Body of pancreas (tissue), 4 donors: ENCODE data around the gene TSPAN14. TPM values are rescaled to one million over a fixed set of nuclear protein-coding genes. Genes with fewer than 3 reads are reported as not detected.

Source experiments
- ATAC-seq: fragments of 150-250 bp; one replicate; pipeline ENCODE4 v1.9.1; 2016
- DNase-seq, 4 donors: peaks; one replicate each; pipeline ENCODE4 v3.0.0-alpha.2; 2019
- H3K27ac ChIP-seq, 4 donors: fragments of 200-600 bp; sonication (generic); 1 replicate in 3 of 4; 2 replicates in 1 of 4; pipeline versions ENCODE4 v1.5.1 to v1.6.1; 2016 to 2019; ENCODE audit warnings: mild to moderate bottlenecking in 1 of 4, mixed read lengths in 1 of 4, moderate library complexity in 1 of 4
- H3K27me3 ChIP-seq, 2 donors: fragments of 200-600 bp; sonication (generic); one replicate each; pipeline ENCODE4 v1.6.0; 2016; ENCODE audit warnings: mild to moderate bottlenecking in 1 of 2
- H3K36me3 ChIP-seq, 2 donors: fragments of 200-600 bp; sonication (generic); replicated peaks in 1 of 2; 2 replicates each; pipeline ENCODE4 v1.5.1; 2016; ENCODE audit warnings: low read depth in 2 of 2; ENCODE audit not compliant: insufficient read depth in 1 of 2
- H3K4me1 ChIP-seq: fragments of 200-600 bp; sonication (generic); one replicate; pipeline ENCODE4 v1.6.0; 2016
- H3K4me3 ChIP-seq, 2 donors: fragments of 200-600 bp; sonication (generic); 1 replicate in 1 of 2; 2 replicates in 1 of 2; pipeline ENCODE4 v1.5.1; 2016 to 2019
- H3K9me3 ChIP-seq, 3 donors: fragments of 200-600 bp; sonication (generic); 1 replicate in 2 of 3; 2 replicates in 1 of 3; pipeline ENCODE4 v1.5.1; 2016
- POLR2A ChIP-seq, 3 donors: fragments of 450-650 bp; IDR thresholded peaks; one replicate each; pipeline ENCODE4 v1.6.1; 2016; ENCODE audit warnings: antibody characterized with exemption in 3 of 3, mild to moderate bottlenecking in 2 of 3
- WGBS, 2 donors: methylation state at CpG; one replicate each; pipeline ENCODE4 v1.1.5; 2017; 5-methylcytosine and 5-hydroxymethylcytosine counted together
- intact Hi-C: fragments of 100-400 bp; cut with DNase I; formaldehyde crosslinking; loops from one replicate; pipeline ENCODE4 v1.15.1; 2023
- total RNA-seq, 2 donors: library from RNA; depleted of rRNA; stranded (reverse); fragments of >200 nt; gene quantifications; one replicate each; pipeline ENCODE4 v1.1.0, GENCODE V29; 2016
- TF ChIP-seq, protein P1 (sequence below), 7 experiments: fragments of 450-650 bp in 4 of 7; fragments of 200-600 bp in 3 of 7; sonication (generic) in 3 of 7; IDR thresholded peaks; one replicate each; pipeline ENCODE4 v1.5.1; 2016 to 2019; ENCODE audit warnings: antibody characterized with exemption in 7 of 7

TSPAN14 gene
- total RNA-seq, 2 donors from 2014 or later = 22.3 to 63.0 TPM

DNA sequence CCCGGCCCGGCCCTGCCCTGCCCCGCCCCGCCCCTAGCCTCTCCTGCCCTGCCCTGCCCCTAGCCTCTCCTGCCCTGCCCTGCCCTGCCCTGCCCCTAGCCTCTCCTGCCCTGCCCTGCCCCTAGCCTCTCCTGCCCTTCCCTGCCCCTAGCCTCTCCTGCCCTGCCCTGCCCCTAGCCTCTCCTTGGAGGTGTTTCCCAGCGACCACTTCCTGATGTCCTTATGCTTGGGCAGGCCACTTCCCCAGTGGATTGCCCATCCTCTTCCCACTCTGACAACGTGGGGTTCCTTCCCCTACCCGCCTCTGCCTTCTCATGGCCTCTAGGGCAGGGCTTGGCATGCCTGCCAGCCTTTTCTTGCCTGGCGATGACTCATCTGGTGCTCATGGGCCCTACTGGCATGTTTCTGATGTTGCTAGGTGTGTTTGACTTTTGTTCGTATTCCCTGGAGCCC, 24.6 kb upstream of the TSPAN14 start:
- H3K4me3 ChIP-seq = no peak overlapping the region
- H3K9me3 ChIP-seq = no peaks in the 10 kb centered on the region
- intact Hi-C loops = no loop called here
- no peak overlapping the region for H3K27ac ChIP-seq
- TF ChIP-seq, protein P1, sequence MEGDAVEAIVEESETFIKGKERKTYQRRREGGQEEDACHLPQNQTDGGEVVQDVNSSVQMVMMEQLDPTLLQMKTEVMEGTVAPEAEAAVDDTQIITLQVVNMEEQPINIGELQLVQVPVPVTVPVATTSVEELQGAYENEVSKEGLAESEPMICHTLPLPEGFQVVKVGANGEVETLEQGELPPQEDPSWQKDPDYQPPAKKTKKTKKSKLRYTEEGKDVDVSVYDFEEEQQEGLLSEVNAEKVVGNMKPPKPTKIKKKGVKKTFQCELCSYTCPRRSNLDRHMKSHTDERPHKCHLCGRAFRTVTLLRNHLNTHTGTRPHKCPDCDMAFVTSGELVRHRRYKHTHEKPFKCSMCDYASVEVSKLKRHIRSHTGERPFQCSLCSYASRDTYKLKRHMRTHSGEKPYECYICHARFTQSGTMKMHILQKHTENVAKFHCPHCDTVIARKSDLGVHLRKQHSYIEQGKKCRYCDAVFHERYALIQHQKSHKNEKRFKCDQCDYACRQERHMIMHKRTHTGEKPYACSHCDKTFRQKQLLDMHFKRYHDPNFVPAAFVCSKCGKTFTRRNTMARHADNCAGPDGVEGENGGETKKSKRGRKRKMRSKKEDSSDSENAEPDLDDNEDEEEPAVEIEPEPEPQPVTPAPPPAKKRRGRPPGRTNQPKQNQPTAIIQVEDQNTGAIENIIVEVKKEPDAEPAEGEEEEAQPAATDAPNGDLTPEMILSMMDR (IDR thresholded peaks at IDR 0.05) = peak in 1 of 7 experiments; percentile 21
- no peak for TF ChIP-seq POLR2A (IDR thresholded peaks at IDR 0.05)
- peak in 2 of 4 donors; percentile 22 to 80 for DNase-seq
- no peaks in the 10 kb centered on the region for H3K36me3 ChIP-seq
- peak; percentile 24 for ATAC-seq
- no peaks in the 10 kb centered on the region for H3K27me3 ChIP-seq
- no peaks in the 10 kb centered on the region for H3K4me1 ChIP-seq
- 76 to 88% methylated on average over 9 of the region's 9 CpGs for WGBS, 2 donors

DNA sequence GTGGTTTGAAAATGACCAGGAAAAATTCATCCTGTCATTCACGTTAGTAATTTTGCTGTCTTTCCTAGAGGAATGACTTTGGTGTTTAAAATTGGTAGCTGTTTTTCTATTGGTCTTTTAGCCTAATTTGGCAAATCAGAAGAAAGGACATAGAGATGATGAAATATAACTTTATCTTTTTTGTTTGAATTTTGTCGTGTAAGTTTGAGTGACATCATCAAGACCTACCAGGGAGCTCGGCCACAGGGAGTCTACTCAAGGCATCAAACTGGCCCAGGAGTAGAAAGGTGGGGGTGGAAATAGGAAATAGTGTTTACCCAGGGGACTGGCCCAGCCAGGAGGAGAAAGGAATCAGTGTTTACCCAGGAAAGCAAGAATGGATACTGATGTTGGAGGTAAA, 21.0 kb upstream of the TSPAN14 start:
- H3K4me1 ChIP-seq = no peaks in the 10 kb centered on the region
- TF ChIP-seq, protein P1 (IDR thresholded peaks at IDR 0.05) = no peak
- no peak for TF ChIP-seq POLR2A (IDR thresholded peaks at IDR 0.05)
- H3K36me3 ChIP-seq = no peaks in the 10 kb centered on the region
- no peak overlapping the region for H3K27ac ChIP-seq
- no peaks in the 10 kb centered on the region for H3K27me3 ChIP-seq
- no peaks in the 10 kb centered on the region for H3K9me3 ChIP-seq
- intact Hi-C loops = no loop called here
- ATAC-seq (no peak), DNase-seq (no peak)
- whole genome bisulfite sequencing, 2 donors = 62 to 64% methylated on average over 3 of the region's 3 CpGs
- H3K4me3 ChIP-seq = no peak overlapping the region

DNA sequence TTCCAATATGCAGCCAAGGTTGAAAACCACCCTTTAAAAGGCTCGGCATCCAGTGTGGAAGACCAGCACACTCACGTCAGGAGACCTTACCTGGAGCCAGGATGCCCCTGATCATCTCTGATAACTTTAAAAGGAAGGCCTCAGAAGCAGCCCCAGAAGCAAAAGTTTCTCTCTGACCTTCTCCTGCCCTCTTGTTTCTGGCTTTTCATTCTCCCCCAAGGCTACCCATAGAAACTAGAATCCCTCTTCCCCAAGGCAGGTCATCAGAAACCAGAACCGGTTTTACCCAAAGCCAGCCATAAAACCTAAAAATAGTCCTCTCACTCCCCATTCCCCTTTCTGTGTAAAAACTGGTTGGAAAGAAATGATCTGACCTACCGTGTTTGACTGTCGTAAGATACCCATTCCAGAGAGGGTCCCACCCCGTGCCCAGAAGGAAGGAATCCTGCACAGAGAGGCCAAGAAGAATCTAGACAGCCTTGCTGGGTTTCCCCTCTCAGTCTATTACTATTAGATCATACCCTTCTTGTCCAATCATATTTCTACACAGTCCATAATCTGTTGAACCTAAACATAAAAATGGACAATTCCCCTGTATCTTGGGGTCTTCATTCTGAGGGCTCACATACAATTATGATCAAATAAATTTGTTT, 17.5 kb upstream of the TSPAN14 start:
- Histone ChIP-seq H3K4me1 (no peaks in the 10 kb centered on the region), H3K9me3 (no peaks in the 10 kb centered on the region), H3K36me3 (no peaks in the 10 kb centered on the region), H3K4me3 (no peak overlapping the region), H3K27ac (no peak overlapping the region), H3K27me3 (no peaks in the 10 kb centered on the region)
- DNase-seq = no peak
- intact Hi-C loops = no loop called here
- no peak for TF ChIP-seq POLR2A (IDR thresholded peaks at IDR 0.05)
- TF ChIP-seq, protein P1 (IDR thresholded peaks at IDR 0.05) = no peak
- ATAC-seq = no peak
- 78 to 84% methylated on average over 6 of the region's 6 CpGs for WGBS, 2 donors

DNA sequence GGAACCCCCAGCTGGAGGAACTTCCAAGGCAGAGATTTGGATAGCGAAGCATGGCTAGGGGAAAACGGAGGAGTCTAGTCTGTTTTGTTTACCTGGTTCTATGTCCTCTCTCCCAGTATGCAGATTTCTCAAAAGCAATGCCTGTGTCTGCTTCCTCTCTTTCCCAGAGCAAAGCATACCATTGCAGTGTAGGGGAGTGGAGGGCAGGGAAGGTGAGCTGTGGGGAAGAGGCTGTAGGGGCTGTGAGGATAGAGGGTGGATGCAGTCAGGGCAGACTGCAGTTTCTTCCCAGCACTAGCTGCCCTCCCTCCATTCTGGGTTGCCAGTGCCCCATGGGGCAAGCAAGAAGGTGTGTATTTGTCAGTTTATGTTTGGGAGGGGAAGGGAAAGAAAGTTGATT, 16.9 kb upstream of the TSPAN14 start:
- no peak for TF ChIP-seq POLR2A (IDR thresholded peaks at IDR 0.05)
- TF ChIP-seq, protein P1 (IDR thresholded peaks at IDR 0.05) = no peak
- DNase-seq (no peak), ATAC-seq (no peak)
- WGBS, 2 donors = 70 to 71% methylated on average over 2 of the region's 2 CpGs
- Histone ChIP-seq H3K27ac (no peak overlapping the region), H3K27me3 (no peaks in the 10 kb centered on the region), H3K9me3 (no peaks in the 10 kb centered on the region), H3K4me3 (no peak overlapping the region), H3K4me1 (no peaks in the 10 kb centered on the region), H3K36me3 (no peaks in the 10 kb centered on the region)
- intact Hi-C loops = no loop called here

DNA sequence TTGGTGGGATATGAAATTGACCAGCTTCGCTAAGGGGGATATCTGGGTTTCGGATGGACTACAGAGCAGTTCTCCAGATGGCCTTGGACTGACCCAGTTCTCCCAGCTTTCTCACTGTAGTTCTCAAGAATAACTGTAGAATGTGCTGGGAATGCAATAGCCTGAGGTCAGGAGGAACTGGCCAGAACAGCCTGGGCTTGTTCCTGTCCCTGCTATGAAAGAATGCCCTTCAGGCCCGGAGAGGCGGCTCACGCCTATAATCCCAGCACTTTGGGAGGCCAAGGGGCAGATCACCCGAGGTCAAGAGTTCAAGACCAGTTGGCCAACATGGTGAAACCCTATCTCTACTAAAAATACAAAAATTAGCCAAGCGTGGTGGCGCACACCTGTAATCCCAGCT, 12.3 kb upstream of the TSPAN14 start:
- H3K9me3 ChIP-seq = no peaks in the 10 kb centered on the region
- no peak for DNase-seq
- H3K4me3 ChIP-seq = no peak overlapping the region
- WGBS, 2 donors = 87 to 91% methylated on average over 8 of the region's 8 CpGs
- no peak for ATAC-seq
- H3K4me1 ChIP-seq = no peaks in the 10 kb centered on the region
- H3K36me3 ChIP-seq = no peaks in the 10 kb centered on the region
- H3K27ac ChIP-seq = no peak overlapping the region
- TF ChIP-seq POLR2A (IDR thresholded peaks at IDR 0.05) = no peak
- intact Hi-C loops = no loop called here
- no peaks in the 10 kb centered on the region for H3K27me3 ChIP-seq
